Ishikawa (cell line): ENCODE data around the gene CIDEC.

Source experiments
- CEBPB ChIP-seq: IDR thresholded peaks from 2 replicates; pipeline ENCODE4 v1.6.1; 2012
- CREB1 ChIP-seq: IDR thresholded peaks from 2 replicates; pipeline ENCODE4 v1.6.1; 2012; ENCODE audit warnings: low read depth
- EGR1 ChIP-seq: IDR thresholded peaks from 2 replicates; pipeline ENCODE4 v1.6.1; 2012
- EP300 ChIP-seq: IDR thresholded peaks from 2 replicates; pipeline ENCODE4 v1.6.1; 2012; ENCODE audit warnings: borderline replicate concordance
- FOXM1 ChIP-seq: IDR thresholded peaks from 2 replicates; pipeline ENCODE4 v1.6.1; 2012; ENCODE audit warnings: low read depth, borderline replicate concordance
- NFIC ChIP-seq: IDR thresholded peaks from 2 replicates; pipeline ENCODE4 v1.6.1; 2012
- RAD21 ChIP-seq: IDR thresholded peaks from 2 replicates; pipeline ENCODE4 v1.6.1; 2012; ENCODE audit warnings: low read depth
- TAF1 ChIP-seq: IDR thresholded peaks from 2 replicates; pipeline ENCODE4 v1.6.1; 2012; ENCODE audit warnings: low read depth, mild to moderate bottlenecking
- TCF12 ChIP-seq: IDR thresholded peaks from 2 replicates; pipeline ENCODE4 v1.6.1; 2012; ENCODE audit warnings: low read depth
- TEAD4 ChIP-seq: IDR thresholded peaks from 2 replicates; pipeline ENCODE4 v1.6.1; 2012
- YY1 ChIP-seq: IDR thresholded peaks from 2 replicates; pipeline ENCODE4 v1.6.1; 2012; ENCODE audit warnings: low read depth
- ZBTB7A ChIP-seq: IDR thresholded peaks from 2 replicates; pipeline ENCODE4 v1.6.1; 2012; ENCODE audit warnings: low read depth
- TF ChIP-seq, protein P1 (sequence below): IDR thresholded peaks from 2 replicates; pipeline ENCODE4 v1.6.1; 2012
- TF ChIP-seq, protein P2 (sequence below): IDR thresholded peaks from 2 replicates; pipeline ENCODE4 v1.6.1; 2012
- TF ChIP-seq, protein P3 (sequence below): IDR thresholded peaks from 2 replicates; pipeline ENCODE4 v1.6.1; 2012; ENCODE audit warnings: low read depth, mild to moderate bottlenecking

CIDEC gene

DNA sequence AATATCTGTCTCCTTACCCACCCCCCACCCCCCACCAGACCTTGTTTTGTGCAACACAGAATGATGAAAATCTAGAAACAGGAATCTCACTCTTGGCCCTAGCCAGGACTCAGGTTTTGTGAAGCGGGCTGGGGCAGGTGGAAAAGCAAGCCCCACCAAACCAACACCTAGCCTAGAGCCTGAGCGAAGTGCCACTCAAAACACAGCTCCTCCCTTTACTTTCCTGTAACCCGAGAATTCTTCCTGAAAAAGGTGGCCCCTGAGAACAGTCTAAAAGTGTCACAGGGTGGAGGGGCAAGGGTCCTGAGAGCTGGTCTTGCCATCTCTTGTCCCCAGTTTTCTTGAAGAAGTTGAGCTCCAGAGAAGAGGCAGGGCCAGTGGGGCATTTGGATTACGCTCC, 18.9 kb downstream of the CIDEC start:
- TF ChIP-seq, protein P1, sequence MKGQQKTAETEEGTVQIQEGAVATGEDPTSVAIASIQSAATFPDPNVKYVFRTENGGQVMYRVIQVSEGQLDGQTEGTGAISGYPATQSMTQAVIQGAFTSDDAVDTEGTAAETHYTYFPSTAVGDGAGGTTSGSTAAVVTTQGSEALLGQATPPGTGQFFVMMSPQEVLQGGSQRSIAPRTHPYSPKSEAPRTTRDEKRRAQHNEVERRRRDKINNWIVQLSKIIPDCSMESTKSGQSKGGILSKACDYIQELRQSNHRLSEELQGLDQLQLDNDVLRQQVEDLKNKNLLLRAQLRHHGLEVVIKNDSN, result no peak
- TF ChIP-seq, protein P2, sequence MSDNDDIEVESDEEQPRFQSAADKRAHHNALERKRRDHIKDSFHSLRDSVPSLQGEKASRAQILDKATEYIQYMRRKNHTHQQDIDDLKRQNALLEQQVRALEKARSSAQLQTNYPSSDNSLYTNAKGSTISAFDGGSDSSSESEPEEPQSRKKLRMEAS, result no peak
- no peak for TF ChIP-seq TEAD4
- no peak for TF ChIP-seq NFIC
- TF ChIP-seq, protein P3, sequence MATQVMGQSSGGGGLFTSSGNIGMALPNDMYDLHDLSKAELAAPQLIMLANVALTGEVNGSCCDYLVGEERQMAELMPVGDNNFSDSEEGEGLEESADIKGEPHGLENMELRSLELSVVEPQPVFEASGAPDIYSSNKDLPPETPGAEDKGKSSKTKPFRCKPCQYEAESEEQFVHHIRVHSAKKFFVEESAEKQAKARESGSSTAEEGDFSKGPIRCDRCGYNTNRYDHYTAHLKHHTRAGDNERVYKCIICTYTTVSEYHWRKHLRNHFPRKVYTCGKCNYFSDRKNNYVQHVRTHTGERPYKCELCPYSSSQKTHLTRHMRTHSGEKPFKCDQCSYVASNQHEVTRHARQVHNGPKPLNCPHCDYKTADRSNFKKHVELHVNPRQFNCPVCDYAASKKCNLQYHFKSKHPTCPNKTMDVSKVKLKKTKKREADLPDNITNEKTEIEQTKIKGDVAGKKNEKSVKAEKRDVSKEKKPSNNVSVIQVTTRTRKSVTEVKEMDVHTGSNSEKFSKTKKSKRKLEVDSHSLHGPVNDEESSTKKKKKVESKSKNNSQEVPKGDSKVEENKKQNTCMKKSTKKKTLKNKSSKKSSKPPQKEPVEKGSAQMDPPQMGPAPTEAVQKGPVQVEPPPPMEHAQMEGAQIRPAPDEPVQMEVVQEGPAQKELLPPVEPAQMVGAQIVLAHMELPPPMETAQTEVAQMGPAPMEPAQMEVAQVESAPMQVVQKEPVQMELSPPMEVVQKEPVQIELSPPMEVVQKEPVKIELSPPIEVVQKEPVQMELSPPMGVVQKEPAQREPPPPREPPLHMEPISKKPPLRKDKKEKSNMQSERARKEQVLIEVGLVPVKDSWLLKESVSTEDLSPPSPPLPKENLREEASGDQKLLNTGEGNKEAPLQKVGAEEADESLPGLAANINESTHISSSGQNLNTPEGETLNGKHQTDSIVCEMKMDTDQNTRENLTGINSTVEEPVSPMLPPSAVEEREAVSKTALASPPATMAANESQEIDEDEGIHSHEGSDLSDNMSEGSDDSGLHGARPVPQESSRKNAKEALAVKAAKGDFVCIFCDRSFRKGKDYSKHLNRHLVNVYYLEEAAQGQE, result no peak
- TF ChIP-seq CREB1, result no peak
- no peak for TF ChIP-seq CEBPB
- TF ChIP-seq TAF1, result no peak
- no peak for TF ChIP-seq YY1
- no peak for TF ChIP-seq ZBTB7A
- no peak for TF ChIP-seq FOXM1
- TF ChIP-seq EP300, result no peak
- no peak for TF ChIP-seq TCF12
- TF ChIP-seq RAD21, result no peak
- no peak for TF ChIP-seq EGR1

DNA sequence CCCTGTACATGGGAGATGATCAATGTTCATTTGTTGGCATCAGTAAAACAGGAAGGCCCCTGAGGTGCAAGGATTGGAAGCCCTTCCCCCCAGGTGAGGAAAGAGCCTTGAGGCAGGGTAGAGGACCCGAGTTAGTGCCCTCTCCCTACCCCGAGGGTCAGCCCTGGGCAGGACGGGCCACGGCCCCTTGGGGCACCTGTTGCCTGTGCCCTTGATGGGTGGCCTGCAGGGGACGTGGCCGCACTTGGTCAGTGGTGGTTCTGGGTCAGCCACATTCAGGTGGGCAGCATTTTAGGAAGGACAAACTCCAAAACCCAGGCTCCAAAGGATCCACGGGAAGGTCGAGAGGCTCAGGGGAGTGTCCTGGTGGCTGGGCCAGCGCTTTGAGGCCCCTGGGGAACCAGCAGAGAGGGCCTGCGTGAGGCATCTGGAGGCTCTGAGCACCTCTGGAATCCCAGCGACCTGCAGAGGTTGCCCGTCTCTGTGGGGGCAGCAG, 20.5 kb downstream of the CIDEC start:
- TF ChIP-seq, protein P2, result no peak
- TF ChIP-seq, protein P3, result no peak
- TF ChIP-seq TCF12 (no peak), FOXM1 (no peak), CREB1 (no peak), CEBPB (no peak), RAD21 (no peak), EGR1 (no peak), NFIC (no peak), EP300 (no peak), TAF1 (no peak), TEAD4 (no peak), ZBTB7A (no peak), YY1 (no peak)
- TF ChIP-seq, protein P1, result no peak

DNA sequence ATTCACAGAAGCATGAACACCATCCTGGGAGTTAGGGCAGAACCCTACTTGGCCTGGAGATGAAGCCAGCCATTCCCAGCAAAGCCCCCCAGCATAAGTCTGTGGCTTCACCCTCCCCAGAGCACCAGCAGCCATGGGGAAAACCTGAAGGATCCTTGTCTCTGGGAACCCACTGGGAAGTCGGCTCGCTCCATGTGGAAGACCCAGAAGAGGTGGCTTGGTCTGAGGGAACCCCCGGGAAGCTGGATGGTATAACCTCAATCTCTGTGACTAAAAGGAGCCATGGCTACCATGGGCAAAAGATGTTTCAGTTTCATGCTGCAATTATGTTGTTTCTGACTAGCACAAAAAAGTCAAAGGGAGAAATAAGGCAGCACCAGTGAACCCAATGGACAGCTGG, 24.5 kb downstream of the CIDEC start:
- TF ChIP-seq YY1, result no peak
- TF ChIP-seq RAD21, result no peak
- no peak for TF ChIP-seq FOXM1
- no peak for TF ChIP-seq ZBTB7A
- TF ChIP-seq TCF12, result no peak
- no peak for TF ChIP-seq EGR1
- TF ChIP-seq, protein P2, result no peak
- TF ChIP-seq TAF1, result no peak
- no peak for TF ChIP-seq NFIC
- no peak for TF ChIP-seq CREB1
- TF ChIP-seq, protein P1, result no peak
- no peak for TF ChIP-seq EP300
- TF ChIP-seq, protein P3, result no peak
- no peak for TF ChIP-seq TEAD4
- TF ChIP-seq CEBPB, result no peak

DNA sequence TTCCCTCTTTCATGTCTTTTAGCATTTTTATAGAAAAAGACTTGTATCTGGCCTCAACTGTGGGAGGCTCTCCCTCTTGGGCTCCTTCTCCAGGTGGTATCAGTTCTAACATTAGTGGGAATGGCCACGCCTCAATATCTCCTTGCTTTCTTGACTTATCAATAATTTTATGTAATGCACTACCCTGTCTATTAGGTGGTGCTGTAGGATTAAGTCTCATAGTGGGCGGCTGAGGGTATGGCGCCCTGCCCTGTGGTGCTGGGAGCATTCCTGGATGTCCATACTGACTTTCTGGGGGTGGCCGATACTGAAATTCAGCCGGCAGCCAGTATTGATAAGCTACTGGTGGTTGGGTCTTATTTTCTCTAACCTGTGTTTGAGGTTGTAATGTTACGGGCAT, 27.5 kb downstream of the CIDEC start:
- TF ChIP-seq YY1 (no peak), TCF12 (no peak), EGR1 (no peak), TEAD4 (no peak), RAD21 (peak; percentile 13; the same call in 1 of the 2 replicates)
- TF ChIP-seq, protein P3, result no peak
- TF ChIP-seq, protein P2, result no peak
